ENCODE results near the gene CCR7.

DNA sequence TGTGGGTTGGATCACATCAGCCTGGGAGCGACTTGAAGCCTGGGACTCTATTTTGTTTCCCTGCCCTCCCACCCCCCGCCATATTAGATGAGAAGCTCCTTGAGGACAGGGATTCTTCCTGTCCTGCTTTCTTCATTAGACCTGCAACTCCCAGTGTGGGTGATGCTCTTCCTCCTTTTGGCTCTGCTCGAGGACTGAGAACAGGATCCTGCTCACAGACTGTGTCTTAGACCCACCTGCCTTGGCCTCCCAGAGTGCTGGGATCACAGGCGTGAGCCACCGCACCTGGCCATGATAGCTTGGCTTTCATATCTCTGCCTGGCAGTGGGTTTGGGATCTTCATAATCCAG, 42.3 kb downstream of the CCR7 start:
- TF ChIP-seq, protein P1, sequence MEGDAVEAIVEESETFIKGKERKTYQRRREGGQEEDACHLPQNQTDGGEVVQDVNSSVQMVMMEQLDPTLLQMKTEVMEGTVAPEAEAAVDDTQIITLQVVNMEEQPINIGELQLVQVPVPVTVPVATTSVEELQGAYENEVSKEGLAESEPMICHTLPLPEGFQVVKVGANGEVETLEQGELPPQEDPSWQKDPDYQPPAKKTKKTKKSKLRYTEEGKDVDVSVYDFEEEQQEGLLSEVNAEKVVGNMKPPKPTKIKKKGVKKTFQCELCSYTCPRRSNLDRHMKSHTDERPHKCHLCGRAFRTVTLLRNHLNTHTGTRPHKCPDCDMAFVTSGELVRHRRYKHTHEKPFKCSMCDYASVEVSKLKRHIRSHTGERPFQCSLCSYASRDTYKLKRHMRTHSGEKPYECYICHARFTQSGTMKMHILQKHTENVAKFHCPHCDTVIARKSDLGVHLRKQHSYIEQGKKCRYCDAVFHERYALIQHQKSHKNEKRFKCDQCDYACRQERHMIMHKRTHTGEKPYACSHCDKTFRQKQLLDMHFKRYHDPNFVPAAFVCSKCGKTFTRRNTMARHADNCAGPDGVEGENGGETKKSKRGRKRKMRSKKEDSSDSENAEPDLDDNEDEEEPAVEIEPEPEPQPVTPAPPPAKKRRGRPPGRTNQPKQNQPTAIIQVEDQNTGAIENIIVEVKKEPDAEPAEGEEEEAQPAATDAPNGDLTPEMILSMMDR (conservative IDR thresholded peaks at IDR 0.05; ENCODE audit: low read depth, low read length) = no peak
- TF ChIP-seq EZH2 (IDR thresholded peaks at IDR 0.05; ENCODE audit: borderline replicate concordance, low read depth, low read length, poor library complexity, severe bottlenecking) = no peak
